Body of pancreas (tissue), 4 donors: ENCODE results near the gene RALGPS2. TPM values are rescaled to one million over a fixed set of nuclear protein-coding genes. Genes with fewer than 3 reads are reported as not detected.

ENCODE experiments used
- ATAC-seq: fragments of 150-250 bp; one replicate; pipeline ENCODE4 v1.9.1; 2016
- DNase-seq, 4 donors: peaks; one replicate each; pipeline ENCODE4 v3.0.0-alpha.2; 2019
- H3K27ac ChIP-seq, 4 donors: fragments of 200-600 bp; sonication (generic); 1 replicate in 3 of 4; 2 replicates in 1 of 4; pipeline versions ENCODE4 v1.5.1 to v1.6.1; 2016 to 2019; ENCODE audit warnings: mild to moderate bottlenecking in 1 of 4, mixed read lengths in 1 of 4, moderate library complexity in 1 of 4
- H3K27me3 ChIP-seq, 2 donors: fragments of 200-600 bp; sonication (generic); one replicate each; pipeline ENCODE4 v1.6.0; 2016; ENCODE audit warnings: mild to moderate bottlenecking in 1 of 2
- H3K36me3 ChIP-seq, 2 donors: fragments of 200-600 bp; sonication (generic); replicated peaks in 1 of 2; 2 replicates each; pipeline ENCODE4 v1.5.1; 2016; ENCODE audit warnings: low read depth in 2 of 2; ENCODE audit not compliant: insufficient read depth in 1 of 2
- H3K4me1 ChIP-seq: fragments of 200-600 bp; sonication (generic); one replicate; pipeline ENCODE4 v1.6.0; 2016
- H3K4me3 ChIP-seq, 2 donors: fragments of 200-600 bp; sonication (generic); 1 replicate in 1 of 2; 2 replicates in 1 of 2; pipeline ENCODE4 v1.5.1; 2016 to 2019
- H3K9me3 ChIP-seq, 3 donors: fragments of 200-600 bp; sonication (generic); 1 replicate in 2 of 3; 2 replicates in 1 of 3; pipeline ENCODE4 v1.5.1; 2016
- CTCF ChIP-seq, 7 experiments: fragments of 450-650 bp in 4 of 7; fragments of 200-600 bp in 3 of 7; sonication (generic) in 3 of 7; IDR thresholded peaks; one replicate each; pipeline ENCODE4 v1.5.1; 2016 to 2019; ENCODE audit warnings: antibody characterized with exemption in 7 of 7
- POLR2A ChIP-seq, 3 donors: fragments of 450-650 bp; IDR thresholded peaks; one replicate each; pipeline ENCODE4 v1.6.1; 2016; ENCODE audit warnings: antibody characterized with exemption in 3 of 3, mild to moderate bottlenecking in 2 of 3
- WGBS, 2 donors: methylation state at CpG; one replicate each; pipeline ENCODE4 v1.1.5; 2017; 5-methylcytosine and 5-hydroxymethylcytosine counted together
- intact Hi-C: fragments of 100-400 bp; cut with DNase I; formaldehyde crosslinking; loops from one replicate; pipeline ENCODE4 v1.15.1; 2023
- total RNA-seq, 2 donors: library from RNA; depleted of rRNA; stranded (reverse); fragments of >200 nt; gene quantifications; one replicate each; pipeline ENCODE4 v1.1.0, GENCODE V29; 2016

Gene RALGPS2
- total RNA-seq, 2 donors from 2014 or later, result 9.1 to 10.9 TPM

- no peak for TF ChIP-seq CTCF (IDR thresholded peaks at IDR 0.05)
- TF ChIP-seq POLR2A (IDR thresholded peaks at IDR 0.05), result no peak
- DNase-seq (peak in 1 of 4 donors; percentile 19), ATAC-seq (no peak)
- Histone ChIP-seq H3K4me1 (no peaks in the 10 kb centered on the region), H3K27me3 (no peaks in the 10 kb centered on the region), H3K27ac (no peak overlapping the region), H3K36me3 (peaks cover 0 to 4% of the 10 kb centered on the region in 2 donors), H3K9me3 (no peaks in the 10 kb centered on the region), H3K4me3 (no peak overlapping the region)
- intact Hi-C loops, result no loop called here
- 79 to 84% methylated on average over 4 of the region's 4 CpGs for WGBS, 2 donors
Observed at GRCh38 chr1:178885869-178886268, 160.8 kb downstream of the RALGPS2 start.

GRCh38 chr1:178886551-178886950 lies 161.5 kb downstream of the RALGPS2 start:
- no peak for TF ChIP-seq CTCF (IDR thresholded peaks at IDR 0.05)
- no peak for TF ChIP-seq POLR2A (IDR thresholded peaks at IDR 0.05)
- H3K27ac ChIP-seq, result no peak overlapping the region
- H3K4me1 ChIP-seq, result no peaks in the 10 kb centered on the region
- no peaks in the 10 kb centered on the region for H3K27me3 ChIP-seq
- no peak for ATAC-seq
- H3K9me3 ChIP-seq, result no peaks in the 10 kb centered on the region
- no peak overlapping the region for H3K4me3 ChIP-seq
- no peak for DNase-seq
- intact Hi-C loops, result no loop called here
- peaks cover 0 to 4% of the 10 kb centered on the region in 2 donors for H3K36me3 ChIP-seq
- WGBS, 2 donors, result 95 to 100% methylated on average over 2 of the region's 2 CpGs

- Histone ChIP-seq H3K27me3 (no peaks in the 10 kb centered on the region), H3K9me3 (no peaks in the 10 kb centered on the region), H3K4me1 (no peaks in the 10 kb centered on the region), H3K4me3 (no peak overlapping the region), H3K27ac (no peak overlapping the region), H3K36me3 (peaks cover 0 to 2% of the 10 kb centered on the region in 2 donors)
- intact Hi-C loops, result no loop called here
- no peak for TF ChIP-seq POLR2A (IDR thresholded peaks at IDR 0.05)
- no peak for TF ChIP-seq CTCF (IDR thresholded peaks at IDR 0.05)
- ATAC-seq (no peak), DNase-seq (no peak)
Observed at GRCh38 chr1:178895928-178896327, 170.9 kb downstream of the RALGPS2 start.

- Histone ChIP-seq H3K36me3 (peaks cover 0 to 2% of the 10 kb centered on the region in 2 donors), H3K4me3 (no peak overlapping the region), H3K27ac (no peak overlapping the region), H3K4me1 (no peaks in the 10 kb centered on the region), H3K27me3 (no peaks in the 10 kb centered on the region), H3K9me3 (no peaks in the 10 kb centered on the region)
- WGBS, 2 donors, result 92 to 95% methylated on average over 1 of the region's 1 CpG
- no peak for TF ChIP-seq CTCF (IDR thresholded peaks at IDR 0.05)
- no peak for TF ChIP-seq POLR2A (IDR thresholded peaks at IDR 0.05)
- intact Hi-C loops, result no loop called here
- ATAC-seq, result no peak
- no peak for DNase-seq
Observed at GRCh38 chr1:178898401-178898800, 173.4 kb downstream of the RALGPS2 start.

GRCh38 chr1:178899402-178899801 lies 174.4 kb downstream of the RALGPS2 start:
- Histone ChIP-seq H3K9me3 (no peaks in the 10 kb centered on the region), H3K27me3 (no peaks in the 10 kb centered on the region), H3K4me3 (no peak overlapping the region), H3K36me3 (no peaks in the 10 kb centered on the region), H3K4me1 (no peaks in the 10 kb centered on the region), H3K27ac (no peak overlapping the region)
- ATAC-seq (no peak), DNase-seq (no peak)
- WGBS, 2 donors, result 58 to 84% methylated on average over 2 of the region's 2 CpGs
- intact Hi-C loops, result no loop called here
- no peak for TF ChIP-seq CTCF (IDR thresholded peaks at IDR 0.05)
- no peak for TF ChIP-seq POLR2A (IDR thresholded peaks at IDR 0.05)
